ENCODE measurements around the gene TCF23.

DNA sequence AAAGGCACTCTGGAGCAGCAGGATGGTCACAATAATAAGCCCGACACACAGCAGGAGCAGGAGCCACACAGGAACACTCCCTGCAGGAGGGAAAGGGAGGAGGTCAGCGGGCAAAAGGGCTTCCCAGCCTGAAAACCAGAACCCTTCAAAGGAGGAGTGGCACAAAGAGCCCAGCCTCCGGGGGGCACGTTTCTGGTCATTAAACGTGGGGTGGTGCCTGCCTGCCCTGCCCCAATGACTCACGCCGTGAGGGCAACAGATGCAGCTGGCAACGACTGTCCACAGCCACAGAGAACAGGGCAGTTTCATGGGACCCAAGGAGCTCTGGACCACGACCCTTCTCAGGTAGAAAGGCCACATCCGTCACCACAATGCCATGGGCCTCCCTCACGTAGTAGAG, 17.4 kb upstream of the TCF23 start:
- TF ChIP-seq, protein P1, sequence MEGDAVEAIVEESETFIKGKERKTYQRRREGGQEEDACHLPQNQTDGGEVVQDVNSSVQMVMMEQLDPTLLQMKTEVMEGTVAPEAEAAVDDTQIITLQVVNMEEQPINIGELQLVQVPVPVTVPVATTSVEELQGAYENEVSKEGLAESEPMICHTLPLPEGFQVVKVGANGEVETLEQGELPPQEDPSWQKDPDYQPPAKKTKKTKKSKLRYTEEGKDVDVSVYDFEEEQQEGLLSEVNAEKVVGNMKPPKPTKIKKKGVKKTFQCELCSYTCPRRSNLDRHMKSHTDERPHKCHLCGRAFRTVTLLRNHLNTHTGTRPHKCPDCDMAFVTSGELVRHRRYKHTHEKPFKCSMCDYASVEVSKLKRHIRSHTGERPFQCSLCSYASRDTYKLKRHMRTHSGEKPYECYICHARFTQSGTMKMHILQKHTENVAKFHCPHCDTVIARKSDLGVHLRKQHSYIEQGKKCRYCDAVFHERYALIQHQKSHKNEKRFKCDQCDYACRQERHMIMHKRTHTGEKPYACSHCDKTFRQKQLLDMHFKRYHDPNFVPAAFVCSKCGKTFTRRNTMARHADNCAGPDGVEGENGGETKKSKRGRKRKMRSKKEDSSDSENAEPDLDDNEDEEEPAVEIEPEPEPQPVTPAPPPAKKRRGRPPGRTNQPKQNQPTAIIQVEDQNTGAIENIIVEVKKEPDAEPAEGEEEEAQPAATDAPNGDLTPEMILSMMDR (conservative IDR thresholded peaks at IDR 0.05): no peak
- no peak for TF ChIP-seq EZH2 (IDR thresholded peaks at IDR 0.05; ENCODE audit: low read depth)

Data from PC-9 (cell line).